ENCODE data around the gene PTPN22. TPM values are rescaled to one million over a fixed set of nuclear protein-coding genes. Genes with fewer than 3 reads are reported as not detected.

Gene PTPN22
- total and polyA plus RNA-seq, 7 donors, result 0.71 to 4.4 (median 1.8) TPM

DNA sequence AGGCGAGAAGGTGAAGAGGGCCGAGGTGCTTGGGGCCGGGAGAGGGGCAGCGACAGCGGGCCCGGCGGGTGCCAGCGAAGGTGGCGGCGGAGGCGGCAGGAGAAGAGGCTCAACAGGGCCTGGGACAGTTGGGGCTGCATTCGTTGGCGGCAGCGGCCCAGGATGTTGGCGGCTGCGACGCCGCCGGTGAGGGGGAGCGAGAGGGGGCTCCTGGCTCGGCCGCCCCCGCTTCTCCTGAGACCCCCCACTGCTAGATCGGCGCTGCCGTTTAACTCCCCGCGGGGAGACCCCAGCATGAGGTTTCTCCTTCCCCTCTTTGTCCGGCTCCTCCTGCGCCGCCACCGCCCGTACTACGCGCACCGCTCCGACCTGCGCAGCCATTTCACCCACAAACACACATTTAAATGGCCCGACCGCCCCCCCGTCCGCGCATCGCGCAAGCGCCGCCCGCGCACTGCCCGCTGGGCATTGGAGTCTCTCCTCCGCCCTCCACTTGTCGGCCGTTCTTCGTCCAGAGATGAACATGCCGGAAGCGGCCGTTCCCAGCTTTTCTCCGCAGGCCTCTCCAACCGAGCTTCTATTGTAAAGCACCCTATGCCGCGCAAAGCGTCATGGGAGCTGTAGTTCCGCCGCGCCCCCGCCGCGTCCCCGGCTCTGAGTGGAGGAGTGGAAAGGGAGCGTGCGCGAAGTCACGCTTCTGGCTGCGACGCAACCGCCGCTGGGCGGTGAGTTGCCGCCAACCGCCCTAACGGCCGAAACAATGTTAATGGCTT lies 59.4 kb downstream of the PTPN22 start, which contains the start of gene RSBN1:
Gene RSBN1 (minus strand): TSS at position 589 of the 773 bp plus-strand sequence. CDS start 64 bp downstream, at position 525.
- peaks cover 0 to 33% (median 27%) of the 10 kb centered on the region in 4 donors for H3K4me1 ChIP-seq
- H3K27me3 ChIP-seq, result no peaks in the 10 kb centered on the region
- 0% methylated on average over 82 of the region's 82 CpGs for WGBS, 2 donors
- TF ChIP-seq, protein P1, sequence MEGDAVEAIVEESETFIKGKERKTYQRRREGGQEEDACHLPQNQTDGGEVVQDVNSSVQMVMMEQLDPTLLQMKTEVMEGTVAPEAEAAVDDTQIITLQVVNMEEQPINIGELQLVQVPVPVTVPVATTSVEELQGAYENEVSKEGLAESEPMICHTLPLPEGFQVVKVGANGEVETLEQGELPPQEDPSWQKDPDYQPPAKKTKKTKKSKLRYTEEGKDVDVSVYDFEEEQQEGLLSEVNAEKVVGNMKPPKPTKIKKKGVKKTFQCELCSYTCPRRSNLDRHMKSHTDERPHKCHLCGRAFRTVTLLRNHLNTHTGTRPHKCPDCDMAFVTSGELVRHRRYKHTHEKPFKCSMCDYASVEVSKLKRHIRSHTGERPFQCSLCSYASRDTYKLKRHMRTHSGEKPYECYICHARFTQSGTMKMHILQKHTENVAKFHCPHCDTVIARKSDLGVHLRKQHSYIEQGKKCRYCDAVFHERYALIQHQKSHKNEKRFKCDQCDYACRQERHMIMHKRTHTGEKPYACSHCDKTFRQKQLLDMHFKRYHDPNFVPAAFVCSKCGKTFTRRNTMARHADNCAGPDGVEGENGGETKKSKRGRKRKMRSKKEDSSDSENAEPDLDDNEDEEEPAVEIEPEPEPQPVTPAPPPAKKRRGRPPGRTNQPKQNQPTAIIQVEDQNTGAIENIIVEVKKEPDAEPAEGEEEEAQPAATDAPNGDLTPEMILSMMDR (IDR thresholded peaks at IDR 0.05), result no peak
- TF ChIP-seq POLR2A (IDR thresholded peaks at IDR 0.05) (peak; percentile 64 to 92), EP300 (IDR thresholded peaks at IDR 0.05) (peak in 1 of 4 donors; percentile 74), POLR2AphosphoS5 (IDR thresholded peaks at IDR 0.05) (peak; percentile 83 to 96 (median 91))
- peak within 1 kb of the TSS; percentile 93 to 98 (median 96) for H3K27ac ChIP-seq
- H3K4me3 ChIP-seq, result peak within 1 kb of the TSS; percentile 67 to 96 (median 84)
- H3K36me3 ChIP-seq, result no peaks in the 10 kb centered on the region
- intact Hi-C loops (cut with DNase I), result loop anchor here (1.0 to 10.0 kb wide), 7 partner anchors 53 to 1097 kb away; partner anchors contain the start of genes AP4B1, DCLRE1B, HIPK1 and MAGI3
- peak; percentile 100 for DNase-seq
- no peaks in the 10 kb centered on the region for H3K9me3 ChIP-seq

DNA sequence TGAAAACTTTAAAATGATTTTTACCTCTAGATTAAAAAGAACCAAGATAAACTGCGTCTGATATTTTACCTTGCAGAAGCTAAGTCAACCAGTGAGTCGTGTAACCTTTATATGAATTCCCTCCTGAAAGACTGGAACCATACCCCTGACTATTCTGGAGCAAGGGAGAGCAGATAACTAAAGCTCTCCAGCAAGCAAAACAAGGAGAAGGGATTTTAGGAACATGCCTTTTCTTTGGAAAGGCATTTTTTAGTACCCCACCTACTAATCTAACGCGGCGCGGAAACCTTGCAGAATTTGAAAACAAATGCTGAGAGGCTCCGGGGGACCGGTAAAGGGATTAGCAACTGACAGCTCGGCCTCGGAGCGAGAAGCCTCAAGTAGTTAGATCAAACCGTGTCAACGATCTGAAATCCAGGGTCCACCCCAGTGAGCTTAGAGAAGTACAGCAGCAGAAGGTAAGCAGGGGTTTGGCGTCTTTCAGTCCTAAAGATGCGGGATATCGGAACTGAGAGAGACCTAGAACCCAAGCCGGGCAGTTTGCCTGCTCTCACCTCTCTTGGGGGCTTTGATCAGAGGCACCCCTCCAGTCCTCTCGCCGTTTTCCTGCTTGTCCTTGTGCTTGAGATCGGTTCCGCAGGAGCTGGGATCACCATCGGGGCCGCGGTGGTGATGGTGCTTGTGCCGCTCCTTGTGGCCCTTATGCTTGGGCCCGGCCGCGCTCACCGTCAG lies 60.2 kb downstream of the PTPN22 start:
- H3K36me3 ChIP-seq, result no peaks in the 10 kb centered on the region
- peaks cover 0 to 33% (median 27%) of the 10 kb centered on the region in 4 donors for H3K4me1 ChIP-seq
- H3K27ac ChIP-seq, result peak overlapping the region; percentile 93 to 98 (median 96)
- TF ChIP-seq POLR2A (IDR thresholded peaks at IDR 0.05) (no peak), POLR2AphosphoS5 (IDR thresholded peaks at IDR 0.05) (no peak), EP300 (IDR thresholded peaks at IDR 0.05) (no peak)
- TF ChIP-seq, protein P1 (IDR thresholded peaks at IDR 0.05), result no peak
- 0% methylated on average over 29 of the region's 29 CpGs for WGBS, 2 donors
- peak overlapping the region; percentile 67 to 96 (median 84) for H3K4me3 ChIP-seq
- no peaks in the 10 kb centered on the region for H3K9me3 ChIP-seq
- H3K27me3 ChIP-seq, result no peaks in the 10 kb centered on the region
- no peak for DNase-seq
- intact Hi-C loops (cut with DNase I), result loop anchor here (5.0 to 10.0 kb wide), 3 partner anchors 129 to 1097 kb away; partner anchors contain the start of gene PPM1J

DNA sequence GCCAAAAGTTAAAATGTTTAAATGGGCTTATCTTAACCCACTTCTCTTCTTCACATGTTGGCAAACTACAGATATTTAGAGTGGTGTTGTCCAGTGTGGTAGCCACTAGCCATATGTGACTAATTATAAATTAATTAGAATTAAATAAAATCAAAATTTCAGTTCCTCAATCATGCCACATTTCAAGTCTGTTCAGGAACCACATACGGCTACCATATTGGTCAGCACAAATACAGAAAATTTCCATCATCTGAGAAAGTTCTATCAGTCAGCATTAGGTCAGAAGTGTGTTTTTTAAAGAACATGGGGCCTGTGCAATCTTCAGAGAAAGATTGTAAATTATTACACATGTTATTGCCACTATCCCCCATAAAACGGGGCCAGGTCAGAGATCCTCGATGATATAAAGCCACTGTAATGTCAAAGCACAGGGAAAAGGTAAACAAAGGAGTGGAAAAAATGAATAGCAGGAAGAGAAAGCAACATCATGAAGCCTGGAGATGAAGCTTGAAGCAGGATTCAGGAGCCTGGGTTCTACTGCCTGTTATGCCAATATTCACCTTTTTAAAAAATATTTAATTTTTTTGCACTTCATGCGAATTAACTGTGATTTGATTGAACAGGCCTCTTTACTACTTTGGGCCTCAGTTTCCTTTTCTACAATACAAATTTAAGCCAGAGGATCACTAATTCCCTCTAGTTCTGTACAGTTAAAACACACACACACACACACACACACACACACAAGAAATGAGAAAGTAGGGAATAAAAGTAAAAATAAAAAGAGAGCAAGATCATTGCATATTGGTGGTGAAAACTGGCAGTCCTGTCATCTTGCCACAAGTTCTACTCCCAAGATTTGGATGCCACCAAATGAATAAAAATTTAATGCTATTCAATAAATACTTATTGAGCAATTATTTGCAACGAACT lies 61.6 kb downstream of the PTPN22 start:
- intact Hi-C loops (cut with DNase I), result loop anchor here (5.0 to 10.0 kb wide), 3 partner anchors 128 to 1095 kb away; partner anchors contain the start of gene PPM1J
- peaks cover 0 to 33% (median 30%) of the 10 kb centered on the region in 4 donors for H3K4me1 ChIP-seq
- H3K27me3 ChIP-seq, result no peaks in the 10 kb centered on the region
- no peaks in the 10 kb centered on the region for H3K36me3 ChIP-seq
- no peaks in the 10 kb centered on the region for H3K9me3 ChIP-seq
- TF ChIP-seq, protein P1 (IDR thresholded peaks at IDR 0.05), result no peak
- TF ChIP-seq EP300 (IDR thresholded peaks at IDR 0.05) (no peak), POLR2AphosphoS5 (IDR thresholded peaks at IDR 0.05) (peak in 3 of 4 donors; percentile 21 to 45 (median 28)), POLR2A (IDR thresholded peaks at IDR 0.05) (no peak)
- peak overlapping the region; percentile 67 to 96 (median 84) for H3K4me3 ChIP-seq
- 9 to 30% methylated on average over 5 of the region's 5 CpGs for WGBS, 2 donors
- H3K27ac ChIP-seq, result peak overlapping the region; percentile 93 to 98 (median 96)
- DNase-seq, result no peak

Data from sigmoid colon (tissue), 7 donors.